Kidney (tissue), 14 donors: ENCODE data around the gene MRTFB. TPM values are rescaled to one million over a fixed set of nuclear protein-coding genes. Genes with fewer than 3 reads are reported as not detected.

Experiments
- DNase-seq, 5 donors: peaks; one replicate each; pipeline ENCODE4 v3.0.0-alpha.2; 2013 to 2020
- FAIRE-seq: peaks from 2 replicates; lab custom pipeline; 2012; peaks lifted over from hg19 to GRCh38; lab: Jason Lieb, UNC
- H3K27ac ChIP-seq, 2 donors: one replicate each; pipeline ENCODE4 v1.7.0; 2013; ENCODE audit warnings: low read depth in 2 of 2, low read length in 2 of 2, inconsistent platforms in 1 of 2
- H3K27me3 ChIP-seq: one replicate; pipeline ENCODE4 v1.7.1; 2013; ENCODE audit warnings: low read length, inconsistent platforms; ENCODE audit not compliant: control insufficient read depth, insufficient read depth
- H3K36me3 ChIP-seq, 3 donors: one replicate each; pipeline versions ENCODE4 v1.7.0 to v1.7.1; 2013; ENCODE audit warnings: low read length in 3 of 3, control low read depth in 1 of 3, inconsistent platforms in 1 of 3; ENCODE audit not compliant: insufficient read depth in 3 of 3, control insufficient read depth in 2 of 3
- H3K4me1 ChIP-seq, 3 donors: one replicate each; pipeline versions ENCODE4 v1.7.0 to v1.7.1; 2013; ENCODE audit warnings: low read length in 3 of 3, inconsistent platforms in 1 of 3, low read depth in 1 of 3; ENCODE audit not compliant: control insufficient read depth in 2 of 3, insufficient read depth in 2 of 3
- H3K4me3 ChIP-seq, 3 donors: one replicate each; pipeline versions ENCODE4 v1.7.0 to v1.8.1; 2013; ENCODE audit warnings: low read length in 3 of 3, control low read depth in 1 of 3, inconsistent platforms in 1 of 3
- H3K9ac ChIP-seq, 3 donors: one replicate each; pipeline versions ENCODE4 v1.7.0 to v1.7.1; 2013; ENCODE audit warnings: low read length in 3 of 3, control low read depth in 1 of 3, inconsistent platforms in 1 of 3
- H3K9me3 ChIP-seq, 3 donors: one replicate each; pipeline versions ENCODE4 v1.7.0 to v1.7.1; 2013; ENCODE audit warnings: low read length in 3 of 3, control low read depth in 1 of 3, inconsistent platforms in 1 of 3; ENCODE audit not compliant: control insufficient read depth in 2 of 3, insufficient read depth in 1 of 3
- intact Hi-C: fragments of 100-400 bp; cut with DNase I; formaldehyde crosslinking; loops from one replicate; pipeline ENCODE4 v1.11.1; 2022
- polyA plus RNA-seq: library from polyadenylated mRNA; stranded (reverse); fragments of 350-450 nt; fragmentation: Illumina TruSeq; extraction: RNeasy Lipid Tissue Mini Kit (QIAGEN cat#74804); gene quantifications from one replicate; pipeline ENCODE4 v1.2.3, GENCODE V29; 2014; ENCODE audit warnings: low read depth, low replicate concordance; ENCODE audit not compliant: insufficient read depth
- total RNA-seq: library from RNA; stranded (reverse); fragmentation: NEBNext Ultra II Directional; extraction: Animal tissue kit (Norgen Biotek cat#: 25700); gene quantifications from one replicate; pipeline ENCODE4 v1.2.1, GENCODE V29; 2021
- TF ChIP-seq, protein P1 (sequence below): IDR thresholded peaks from 3 replicates; pipeline ENCODE4 v1.5.1; 2012; ENCODE audit warnings: mild to moderate bottlenecking, moderate library complexity, borderline replicate concordance; ENCODE audit not compliant: insufficient read depth; ENCODE audit errors: extremely low read depth
- donor health status: control.
- donor health status: control.
- donor health status: control.
- donor health status: control.
- donor health status: control.
- donor health status: DM: yes; HTN: yes; CAD: no.
- donor health status: Normal renal cell carcinoma (clear cell type).

The MRTFB gene
- total and polyA plus RNA-seq, 2 donors from 2014 or later = 5.1 to 51.0 TPM

DNA sequence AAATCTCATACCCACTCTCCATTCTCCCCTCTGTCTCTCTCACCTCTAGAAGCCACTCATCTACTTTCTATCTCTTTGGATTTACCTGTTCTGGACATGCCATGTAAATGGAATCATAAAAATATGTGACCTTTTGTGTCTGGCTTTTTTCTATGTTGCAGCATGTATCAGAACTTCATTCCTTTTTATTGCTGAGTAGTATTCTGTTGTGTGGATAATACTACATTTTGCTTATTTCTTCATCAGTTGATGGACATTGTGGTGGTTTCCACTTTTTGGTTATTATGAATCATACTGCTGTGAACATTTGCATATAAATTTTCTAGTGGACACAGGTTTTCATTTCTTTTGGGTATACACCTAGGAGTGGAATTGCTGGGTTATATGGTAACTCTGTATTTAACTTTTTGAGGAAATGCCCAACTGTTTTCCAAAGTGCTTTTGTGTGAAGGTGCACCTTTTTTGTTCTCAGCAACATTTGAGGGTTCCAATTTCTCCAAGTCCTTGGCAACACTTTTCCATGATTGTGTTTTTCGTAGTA lies 18.2 kb downstream of the MRTFB start:
- H3K9ac ChIP-seq = no peak overlapping the region
- H3K4me1 ChIP-seq = peaks cover 0 to 10% (median 2%) of the 10 kb centered on the region in 3 donors
- no peak overlapping the region for H3K4me3 ChIP-seq
- TF ChIP-seq, protein P1, sequence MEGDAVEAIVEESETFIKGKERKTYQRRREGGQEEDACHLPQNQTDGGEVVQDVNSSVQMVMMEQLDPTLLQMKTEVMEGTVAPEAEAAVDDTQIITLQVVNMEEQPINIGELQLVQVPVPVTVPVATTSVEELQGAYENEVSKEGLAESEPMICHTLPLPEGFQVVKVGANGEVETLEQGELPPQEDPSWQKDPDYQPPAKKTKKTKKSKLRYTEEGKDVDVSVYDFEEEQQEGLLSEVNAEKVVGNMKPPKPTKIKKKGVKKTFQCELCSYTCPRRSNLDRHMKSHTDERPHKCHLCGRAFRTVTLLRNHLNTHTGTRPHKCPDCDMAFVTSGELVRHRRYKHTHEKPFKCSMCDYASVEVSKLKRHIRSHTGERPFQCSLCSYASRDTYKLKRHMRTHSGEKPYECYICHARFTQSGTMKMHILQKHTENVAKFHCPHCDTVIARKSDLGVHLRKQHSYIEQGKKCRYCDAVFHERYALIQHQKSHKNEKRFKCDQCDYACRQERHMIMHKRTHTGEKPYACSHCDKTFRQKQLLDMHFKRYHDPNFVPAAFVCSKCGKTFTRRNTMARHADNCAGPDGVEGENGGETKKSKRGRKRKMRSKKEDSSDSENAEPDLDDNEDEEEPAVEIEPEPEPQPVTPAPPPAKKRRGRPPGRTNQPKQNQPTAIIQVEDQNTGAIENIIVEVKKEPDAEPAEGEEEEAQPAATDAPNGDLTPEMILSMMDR = no peak
- no peak for DNase-seq
- intact Hi-C loops = no loop called here
- H3K27ac ChIP-seq = no peak overlapping the region
- H3K9me3 ChIP-seq = no peaks in the 10 kb centered on the region
- no peaks in the 10 kb centered on the region for H3K27me3 ChIP-seq
- no peak for FAIRE-seq
- H3K36me3 ChIP-seq = no peaks in the 10 kb centered on the region

DNA sequence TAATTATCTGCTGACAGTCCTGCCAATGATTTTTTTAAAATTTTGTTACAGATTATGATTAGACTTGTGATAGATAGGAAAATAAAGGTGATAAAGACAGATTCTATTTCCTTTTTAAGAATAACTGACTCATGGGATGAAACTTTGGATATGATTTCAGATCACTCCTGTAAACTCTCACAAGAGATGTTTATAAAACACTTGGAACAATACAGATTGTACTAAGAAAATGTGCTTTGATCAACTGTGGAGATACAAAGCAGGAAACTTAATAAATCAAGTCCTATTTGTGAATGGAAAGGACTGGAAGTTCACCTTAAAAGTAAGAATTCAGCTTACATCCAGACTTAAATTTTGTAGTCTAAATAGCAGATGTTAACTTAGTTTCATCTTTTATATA lies 21.4 kb downstream of the MRTFB start:
- DNase-seq = no peak
- H3K4me1 ChIP-seq = peaks cover 0 to 17% (median 2%) of the 10 kb centered on the region in 3 donors
- H3K27me3 ChIP-seq = no peaks in the 10 kb centered on the region
- H3K9me3 ChIP-seq = no peaks in the 10 kb centered on the region
- no peak for FAIRE-seq
- no peak overlapping the region for H3K27ac ChIP-seq
- TF ChIP-seq, protein P1 = no peak
- no peak overlapping the region for H3K4me3 ChIP-seq
- no peaks in the 10 kb centered on the region for H3K36me3 ChIP-seq
- H3K9ac ChIP-seq = no peak overlapping the region
- intact Hi-C loops = no loop called here

DNA sequence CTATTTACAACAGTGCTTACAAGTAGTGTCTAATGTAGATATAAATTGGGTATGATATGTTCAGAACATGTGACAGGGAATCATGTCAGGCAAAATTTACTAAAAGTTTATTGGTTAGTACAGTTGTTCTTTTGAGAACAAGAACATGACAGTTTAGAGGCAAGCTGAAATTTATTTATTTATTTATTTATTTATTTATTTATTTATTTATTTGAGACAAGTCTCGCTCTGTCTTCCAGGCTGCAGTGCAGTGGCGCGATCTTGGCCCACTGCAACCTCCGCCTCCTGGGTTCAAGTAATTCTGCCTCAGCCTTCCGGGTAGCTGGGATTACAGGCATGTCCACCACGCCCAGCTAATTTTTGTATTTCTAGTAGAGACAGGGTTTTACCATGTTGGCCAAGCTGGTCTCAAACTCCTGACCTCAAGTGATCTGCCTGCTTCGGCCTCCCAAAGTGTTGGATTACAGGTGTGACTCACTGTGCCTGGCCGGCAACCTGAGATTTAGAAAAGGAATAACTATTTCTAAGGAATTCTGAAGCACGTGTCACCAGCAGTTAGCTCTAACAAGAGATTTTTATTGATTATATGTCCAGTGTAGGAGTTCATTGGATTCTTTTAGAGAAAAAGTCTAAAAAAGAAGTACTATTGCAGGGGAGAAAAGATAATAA lies 24.9 kb downstream of the MRTFB start:
- DNase-seq = peak in 1 of 5 donors; percentile 11
- peaks cover 0 to 20% (median 4%) of the 10 kb centered on the region in 3 donors for H3K4me1 ChIP-seq
- no peak overlapping the region for H3K9ac ChIP-seq
- H3K27me3 ChIP-seq = no peaks in the 10 kb centered on the region
- peak overlapping the region; percentile 7 to 57 for H3K27ac ChIP-seq
- H3K36me3 ChIP-seq = no peaks in the 10 kb centered on the region
- no peaks in the 10 kb centered on the region for H3K9me3 ChIP-seq
- no peak overlapping the region for H3K4me3 ChIP-seq
- intact Hi-C loops = no loop called here
- TF ChIP-seq, protein P1 = no peak
- FAIRE-seq = no peak
